H1 (cell line): ENCODE data around the gene SLC2A11.

Source experiments
- EP300 ChIP-seq, 2 experiments: IDR thresholded peaks; 1 replicate in 1 of 2; 2 replicates in 1 of 2; pipeline ENCODE4 v1.6.1; 2011 to 2012; ENCODE audit warnings: low read depth in 2 of 2, low read length in 2 of 2, mild to moderate bottlenecking in 2 of 2, borderline replicate concordance in 1 of 2, inconsistent platforms in 1 of 2, moderate library complexity in 1 of 2
- TF ChIP-seq, protein P1 (sequence below), 3 experiments: IDR thresholded peaks; 1 replicate in 2 of 3; 2 replicates in 1 of 3; pipeline versions ENCODE4 v1.5.1 to v1.6.1; 2011; ENCODE audit warnings: low read length in 3 of 3, mild to moderate bottlenecking in 3 of 3, inconsistent platforms in 2 of 3, low read depth in 1 of 3, moderate library complexity in 1 of 3; ENCODE audit not compliant: insufficient read depth in 1 of 3; ENCODE audit errors: control extremely low read depth in 1 of 3

DNA sequence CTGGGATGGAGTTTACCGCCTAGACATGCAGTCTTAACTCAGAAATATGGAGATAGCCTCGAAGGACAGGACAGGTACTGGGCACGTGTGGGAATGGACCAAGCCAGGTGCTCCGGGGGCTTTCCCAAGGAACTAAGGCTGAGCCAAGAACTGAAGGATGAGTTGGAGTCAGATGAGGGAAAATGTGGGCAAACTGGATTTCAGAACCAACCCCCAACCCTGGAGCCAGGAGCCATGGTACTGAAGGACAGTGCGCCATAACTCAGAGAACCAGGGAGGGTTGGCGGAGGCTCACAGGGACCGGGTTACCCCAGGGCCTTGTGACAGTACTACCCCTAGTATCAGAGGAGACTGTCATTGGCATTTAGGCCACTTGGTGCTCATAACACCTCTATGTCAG, 34.1 kb downstream of the SLC2A11 start:
- no peak for TF ChIP-seq EP300 (IDR thresholded peaks at IDR 0.05; ENCODE audit: borderline replicate concordance in 1 of 2, low read depth in 2 of 2, low read length in 2 of 2)
- TF ChIP-seq, protein P1, sequence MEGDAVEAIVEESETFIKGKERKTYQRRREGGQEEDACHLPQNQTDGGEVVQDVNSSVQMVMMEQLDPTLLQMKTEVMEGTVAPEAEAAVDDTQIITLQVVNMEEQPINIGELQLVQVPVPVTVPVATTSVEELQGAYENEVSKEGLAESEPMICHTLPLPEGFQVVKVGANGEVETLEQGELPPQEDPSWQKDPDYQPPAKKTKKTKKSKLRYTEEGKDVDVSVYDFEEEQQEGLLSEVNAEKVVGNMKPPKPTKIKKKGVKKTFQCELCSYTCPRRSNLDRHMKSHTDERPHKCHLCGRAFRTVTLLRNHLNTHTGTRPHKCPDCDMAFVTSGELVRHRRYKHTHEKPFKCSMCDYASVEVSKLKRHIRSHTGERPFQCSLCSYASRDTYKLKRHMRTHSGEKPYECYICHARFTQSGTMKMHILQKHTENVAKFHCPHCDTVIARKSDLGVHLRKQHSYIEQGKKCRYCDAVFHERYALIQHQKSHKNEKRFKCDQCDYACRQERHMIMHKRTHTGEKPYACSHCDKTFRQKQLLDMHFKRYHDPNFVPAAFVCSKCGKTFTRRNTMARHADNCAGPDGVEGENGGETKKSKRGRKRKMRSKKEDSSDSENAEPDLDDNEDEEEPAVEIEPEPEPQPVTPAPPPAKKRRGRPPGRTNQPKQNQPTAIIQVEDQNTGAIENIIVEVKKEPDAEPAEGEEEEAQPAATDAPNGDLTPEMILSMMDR (IDR thresholded peaks at IDR 0.05; ENCODE audit: control extremely low read depth in 1 of 3, insufficient read depth in 1 of 3, low read depth in 1 of 3, low read length in 3 of 3) = no peak
